Activated CD8-positive, alpha-beta T cell treated with anti-CD3 and anti-CD28 coated beads for 36 hours (primary cell): ENCODE data around the gene CRB1. TPM values are rescaled to one million over a fixed set of nuclear protein-coding genes. Genes with fewer than 3 reads are reported as not detected.

Experiments
- ATAC-seq: fragments of 200-7000 bp; cut with Tn5 transposase; one replicate; pipeline ENCODE4 v1.10.0; 2021; ENCODE audit warnings: mild to moderate bottlenecking, moderate library complexity
- CTCF ChIA-PET: fragments of 350-600 bp; sonication (Branson Sonifier 250); formaldehyde crosslinking; loops from one replicate; lab custom pipeline; 2021; ENCODE audit warnings: antibody characterized with exemption; lab: Charles Lee
- POLR2A ChIA-PET: fragments of 350-600 bp; sonication (Branson Sonifier 250); formaldehyde crosslinking; loops from one replicate; lab custom pipeline; 2021; ENCODE audit warnings: antibody characterized with exemption; lab: Charles Lee
- DNase-seq: peaks from one replicate; pipeline ENCODE4 v3.0.0-alpha.2; 2020
- H3K27ac Mint-ChIP-seq: one replicate; pipeline ENCODE4 v1.8.0; 2021; ENCODE audit warnings: mild to moderate bottlenecking, mixed read lengths
- H3K27me3 Mint-ChIP-seq: one replicate; pipeline ENCODE4 v1.8.0; 2021; ENCODE audit warnings: mixed read lengths
- H3K36me3 Mint-ChIP-seq: one replicate; pipeline ENCODE4 v1.8.0; 2021; ENCODE audit warnings: low read depth, mixed read lengths
- H3K4me1 Mint-ChIP-seq: one replicate; pipeline ENCODE4 v1.8.0; 2021; ENCODE audit warnings: low read depth, mixed read lengths
- H3K4me3 Mint-ChIP-seq: one replicate; pipeline ENCODE4 v1.8.0; 2021; ENCODE audit warnings: mild to moderate bottlenecking, moderate library complexity, mixed read lengths
- H3K9me3 Mint-ChIP-seq: one replicate; pipeline ENCODE4 v1.8.0; 2021; ENCODE audit warnings: mixed read lengths
- intact Hi-C: fragments of 100-400 bp; cut with micrococcal nuclease; formaldehyde crosslinking; loops from one replicate; pipeline ENCODE4 v1.10.0; 2022
- total RNA-seq, 2 experiments: library from RNA; stranded (reverse); gene quantifications; one replicate each; pipeline ENCODE4 v1.2.3, GENCODE V29; 2021
- TF ChIP-seq, protein P1 (sequence below): fragments of 200-600 bp; IDR thresholded peaks from one replicate; pipeline ENCODE4 v1.8.0; 2022; ENCODE audit warnings: antibody characterized with exemption, mild to moderate bottlenecking

The CRB1 gene
- total RNA-seq, 2 experiments from 2014 or later: not detected

DNA sequence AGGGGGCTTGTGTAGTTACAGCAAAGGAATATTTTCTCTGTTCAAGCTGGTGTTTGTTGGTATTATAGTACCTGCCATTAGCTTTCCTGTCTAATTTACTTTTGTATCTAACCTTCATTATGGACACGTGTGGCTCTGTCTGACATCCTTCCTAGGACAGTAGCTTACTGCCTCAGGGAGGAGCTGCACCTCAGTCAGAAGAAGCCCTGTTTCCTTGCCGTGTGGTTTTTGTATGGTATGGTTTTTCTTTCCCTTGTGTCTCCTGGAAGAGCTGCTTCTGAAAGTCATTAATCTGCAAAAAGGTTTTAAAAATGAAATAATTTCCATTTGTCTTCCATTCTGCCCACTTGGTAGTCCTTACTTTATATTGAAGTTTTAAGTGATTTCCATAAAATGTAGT is 17.4 kb upstream of the CRB1 start:
- no peaks in the 10 kb centered on the region for H3K27me3 Mint-ChIP-seq
- intact Hi-C loops: no loop called here
- H3K4me3 Mint-ChIP-seq: no peak overlapping the region
- POLR2A ChIA-PET: no interaction called here
- CTCF ChIA-PET: no interaction called here
- H3K36me3 Mint-ChIP-seq: no peaks in the 10 kb centered on the region
- no peak for ATAC-seq
- no peaks in the 10 kb centered on the region for H3K4me1 Mint-ChIP-seq
- TF ChIP-seq, protein P1, sequence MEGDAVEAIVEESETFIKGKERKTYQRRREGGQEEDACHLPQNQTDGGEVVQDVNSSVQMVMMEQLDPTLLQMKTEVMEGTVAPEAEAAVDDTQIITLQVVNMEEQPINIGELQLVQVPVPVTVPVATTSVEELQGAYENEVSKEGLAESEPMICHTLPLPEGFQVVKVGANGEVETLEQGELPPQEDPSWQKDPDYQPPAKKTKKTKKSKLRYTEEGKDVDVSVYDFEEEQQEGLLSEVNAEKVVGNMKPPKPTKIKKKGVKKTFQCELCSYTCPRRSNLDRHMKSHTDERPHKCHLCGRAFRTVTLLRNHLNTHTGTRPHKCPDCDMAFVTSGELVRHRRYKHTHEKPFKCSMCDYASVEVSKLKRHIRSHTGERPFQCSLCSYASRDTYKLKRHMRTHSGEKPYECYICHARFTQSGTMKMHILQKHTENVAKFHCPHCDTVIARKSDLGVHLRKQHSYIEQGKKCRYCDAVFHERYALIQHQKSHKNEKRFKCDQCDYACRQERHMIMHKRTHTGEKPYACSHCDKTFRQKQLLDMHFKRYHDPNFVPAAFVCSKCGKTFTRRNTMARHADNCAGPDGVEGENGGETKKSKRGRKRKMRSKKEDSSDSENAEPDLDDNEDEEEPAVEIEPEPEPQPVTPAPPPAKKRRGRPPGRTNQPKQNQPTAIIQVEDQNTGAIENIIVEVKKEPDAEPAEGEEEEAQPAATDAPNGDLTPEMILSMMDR: no peak
- H3K27ac Mint-ChIP-seq: no peak overlapping the region
- DNase-seq: no peak
- H3K9me3 Mint-ChIP-seq: no peaks in the 10 kb centered on the region

- Mint-ChIP-seq H3K27ac (no peak overlapping the region), H3K9me3 (no peaks in the 10 kb centered on the region), H3K36me3 (no peaks in the 10 kb centered on the region), H3K27me3 (no peaks in the 10 kb centered on the region), H3K4me1 (no peaks in the 10 kb centered on the region), H3K4me3 (no peak overlapping the region)
- DNase-seq (no peak), ATAC-seq (no peak)
- CTCF ChIA-PET: no interaction called here
- TF ChIP-seq, protein P1: no peak
- POLR2A ChIA-PET: no interaction called here
- intact Hi-C loops: no loop called here
Measured at GRCh38 chr1:197252973-197253372, 15.1 kb upstream of the CRB1 start.

GRCh38 chr1:197254866-197255265 is 13.2 kb upstream of the CRB1 start:
- TF ChIP-seq, protein P1: no peak
- H3K4me3 Mint-ChIP-seq: no peak overlapping the region
- ATAC-seq: no peak
- H3K9me3 Mint-ChIP-seq: no peaks in the 10 kb centered on the region
- H3K4me1 Mint-ChIP-seq: no peaks in the 10 kb centered on the region
- no peak overlapping the region for H3K27ac Mint-ChIP-seq
- POLR2A ChIA-PET: no interaction called here
- CTCF ChIA-PET: no interaction called here
- H3K27me3 Mint-ChIP-seq: no peaks in the 10 kb centered on the region
- DNase-seq: no peak
- intact Hi-C loops: no loop called here
- H3K36me3 Mint-ChIP-seq: no peaks in the 10 kb centered on the region

- Mint-ChIP-seq H3K4me3 (no peak overlapping the region), H3K9me3 (no peaks in the 10 kb centered on the region), H3K27me3 (no peaks in the 10 kb centered on the region), H3K27ac (no peak overlapping the region), H3K4me1 (no peaks in the 10 kb centered on the region), H3K36me3 (no peaks in the 10 kb centered on the region)
- ChIA-PET CTCF (no interaction called here), POLR2A (no interaction called here)
- intact Hi-C loops: no loop called here
- TF ChIP-seq, protein P1: no peak
- no peak for DNase-seq
- no peak for ATAC-seq
Measured at GRCh38 chr1:197264936-197265567, 3.0 kb upstream of the CRB1 start.

DNA sequence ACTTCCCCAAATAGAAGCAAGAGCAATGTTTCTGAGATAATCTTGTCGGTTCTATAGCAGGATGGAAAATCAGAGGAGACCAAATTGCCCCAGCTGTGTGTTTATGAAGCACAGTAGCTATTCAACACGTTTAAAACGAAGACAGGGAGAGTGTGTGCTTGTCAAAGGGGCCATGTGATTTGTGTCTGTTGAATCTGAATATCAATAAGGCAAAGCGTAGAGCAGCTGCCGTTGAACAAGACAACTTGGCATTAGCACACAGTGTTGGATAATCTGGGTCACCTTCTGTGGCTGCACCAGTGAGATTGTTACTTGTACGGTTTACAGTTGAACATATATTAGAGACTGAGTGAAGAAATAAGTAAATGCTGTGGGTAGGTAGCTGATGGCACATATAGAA is 1.0 kb downstream of the CRB1 start:
- TF ChIP-seq, protein P1: no peak
- Mint-ChIP-seq H3K27me3 (no peaks in the 10 kb centered on the region), H3K36me3 (no peaks in the 10 kb centered on the region), H3K27ac (no peak overlapping the region), H3K4me1 (no peaks in the 10 kb centered on the region), H3K4me3 (no peak overlapping the region), H3K9me3 (no peaks in the 10 kb centered on the region)
- CTCF ChIA-PET: no interaction called here
- ATAC-seq (no peak), DNase-seq (no peak)
- POLR2A ChIA-PET: no interaction called here
- intact Hi-C loops: no loop called here
